ENCODE data around the gene PXMP4. TPM values are rescaled to one million over a fixed set of nuclear protein-coding genes. Genes with fewer than 3 reads are reported as not detected.
A peak's percentile ranks its signal among the peaks of the same experiment; 100 is the strongest.

The PXMP4 gene
- total RNA-seq, 1 donor from 2014 or later = 6.8 TPM

- DNase-seq (no peak), ATAC-seq (ENCODE audit: low read depth) (no peak)
- Mint-ChIP-seq H3K4me1 (peaks cover 16% of the 10 kb centered on the region), H3K36me3 (ENCODE audit: low read depth) (peaks cover 1% of the 10 kb centered on the region), H3K27me3 (no peaks in the 10 kb centered on the region), H3K27ac (no peak overlapping the region), H3K4me3 (no peak overlapping the region), H3K9me3 (peaks cover 2% of the 10 kb centered on the region)
- CTCF ChIA-PET = no interaction called here
- TF ChIP-seq CTCF (IDR thresholded peaks at IDR 0.05) = no peak
- intact Hi-C loops (cut with micrococcal nuclease) = no loop called here
- POLR2A ChIA-PET = no interaction called here
Observed at GRCh38 chr20:33724439-33725094, 4.5 kb upstream of the PXMP4 start.

DNA sequence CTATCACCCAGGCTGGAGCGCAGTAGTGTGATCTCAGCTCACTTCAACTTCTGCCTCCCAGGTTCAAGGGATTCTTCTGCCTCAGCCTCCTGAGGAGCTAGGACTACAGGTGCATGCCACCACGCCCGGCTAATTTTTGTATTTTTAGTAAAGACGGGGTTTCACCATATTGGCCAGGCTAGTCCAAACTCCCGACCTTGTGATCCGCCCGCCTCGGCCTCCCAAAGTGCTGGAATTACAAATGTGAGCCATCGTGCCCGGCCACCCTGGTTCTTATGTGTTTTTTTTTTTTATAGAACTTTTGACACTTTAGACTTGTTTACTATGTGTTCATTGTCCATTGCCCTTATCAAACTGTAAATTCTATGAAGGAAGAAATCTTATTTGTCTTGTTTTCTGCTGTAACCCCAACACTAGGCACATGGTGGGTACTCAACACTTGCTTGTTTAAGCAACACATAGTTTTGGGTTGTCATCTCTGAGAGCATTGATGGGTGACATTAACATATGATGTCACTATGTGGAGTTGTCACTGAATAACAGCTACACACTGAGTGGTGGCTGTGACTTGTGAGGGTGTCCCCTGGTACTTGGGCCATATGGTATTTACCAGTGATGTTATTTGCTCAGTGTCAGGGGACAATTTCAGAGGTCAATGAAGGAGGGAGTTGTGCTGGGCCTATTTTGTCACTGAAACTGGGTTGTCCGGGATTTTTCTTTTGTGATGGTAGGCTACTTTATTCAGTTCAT lies 1.5 kb upstream of the PXMP4 start:
- Mint-ChIP-seq H3K27ac (no peak overlapping the region), H3K4me3 (peak overlapping the region; percentile 93), H3K27me3 (no peaks in the 10 kb centered on the region), H3K36me3 (ENCODE audit: low read depth) (peaks cover 1% of the 10 kb centered on the region), H3K4me1 (peaks cover 27% of the 10 kb centered on the region), H3K9me3 (peaks cover 2% of the 10 kb centered on the region)
- POLR2A ChIA-PET = interaction anchor here (0.7 to 1.4 kb wide), 3 partner anchors 13 to 219 kb away, joined by 3 to 6 read pairs (median 5); no protein-coding TSS in a partner anchor
- ATAC-seq (ENCODE audit: low read depth) = no peak
- intact Hi-C loops (cut with micrococcal nuclease) = no loop called here
- no peak for TF ChIP-seq CTCF (IDR thresholded peaks at IDR 0.05)
- DNase-seq = no peak
- CTCF ChIA-PET = no interaction called here

GRCh38 chr20:33719277-33719988 lies 677 bp downstream of the PXMP4 start:
- Mint-ChIP-seq H3K27ac (peak overlapping the region; percentile 91), H3K4me3 (peak overlapping the region; percentile 93), H3K4me1 (peaks cover 27% of the 10 kb centered on the region), H3K36me3 (ENCODE audit: low read depth) (peaks cover 8% of the 10 kb centered on the region), H3K9me3 (peaks cover 2% of the 10 kb centered on the region), H3K27me3 (no peaks in the 10 kb centered on the region)
- POLR2A ChIA-PET = interaction anchor here (0.6 to 1.9 kb wide), 12 partner anchors 13 to 393 kb away, joined by 3 to 31 read pairs (median 4); partner anchors contain the start of genes ACTL10, CBFA2T2, CHMP4B and EIF2S2
- intact Hi-C loops (cut with micrococcal nuclease) = no loop called here
- DNase-seq = no peak
- ATAC-seq (ENCODE audit: low read depth) = no peak
- no peak for TF ChIP-seq CTCF (IDR thresholded peaks at IDR 0.05)
- CTCF ChIA-PET = no interaction called here

DNA sequence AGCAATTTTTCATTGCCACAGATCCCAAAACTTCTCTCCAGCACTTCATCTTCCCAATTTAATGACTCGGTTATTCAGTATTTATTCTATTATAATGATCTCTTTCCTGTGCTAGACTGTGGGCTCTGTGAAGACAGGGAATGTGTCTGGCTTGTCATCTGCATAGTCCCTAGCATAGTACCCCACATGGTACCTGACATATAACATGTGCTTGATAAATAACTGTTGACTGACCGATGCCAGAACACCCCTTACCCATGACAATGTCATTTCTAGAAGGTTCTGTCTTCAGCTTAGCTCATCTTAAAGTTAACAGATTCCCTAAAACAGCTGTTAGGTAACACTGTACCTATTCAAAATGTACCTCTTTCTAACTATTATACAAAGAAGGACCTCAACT lies 3.6 kb downstream of the PXMP4 start:
- no peak for DNase-seq
- no peak overlapping the region for H3K4me3 Mint-ChIP-seq
- H3K27ac Mint-ChIP-seq = no peak overlapping the region
- intact Hi-C loops (cut with micrococcal nuclease) = no loop called here
- peaks cover 25% of the 10 kb centered on the region for H3K4me1 Mint-ChIP-seq
- TF ChIP-seq CTCF (IDR thresholded peaks at IDR 0.05) = no peak
- peaks cover 32% of the 10 kb centered on the region for H3K36me3 Mint-ChIP-seq (ENCODE audit: low read depth)
- ATAC-seq (ENCODE audit: low read depth) = no peak
- POLR2A ChIA-PET = interaction anchor here (0.9 kb wide), 1 partner anchor 17 kb away, joined by 6 read pairs; no protein-coding TSS in a partner anchor
- no peaks in the 10 kb centered on the region for H3K27me3 Mint-ChIP-seq
- H3K9me3 Mint-ChIP-seq = peaks cover 2% of the 10 kb centered on the region
- CTCF ChIA-PET = no interaction called here

GRCh38 chr20:33713865-33714367 lies 6.2 kb downstream of the PXMP4 start:
- DNase-seq = no peak
- no peak overlapping the region for H3K27ac Mint-ChIP-seq
- TF ChIP-seq CTCF (IDR thresholded peaks at IDR 0.05) = no peak
- peaks cover 7% of the 10 kb centered on the region for H3K4me1 Mint-ChIP-seq
- H3K4me3 Mint-ChIP-seq = no peak overlapping the region
- H3K36me3 Mint-ChIP-seq (ENCODE audit: low read depth) = peaks cover 39% of the 10 kb centered on the region
- intact Hi-C loops (cut with micrococcal nuclease) = no loop called here
- no peak for ATAC-seq (ENCODE audit: low read depth)
- no peaks in the 10 kb centered on the region for H3K27me3 Mint-ChIP-seq
- POLR2A ChIA-PET = no interaction called here
- CTCF ChIA-PET = no interaction called here
- no peaks in the 10 kb centered on the region for H3K9me3 Mint-ChIP-seq
